Gastrocnemius medialis (tissue), 4 donors: Measurements from ENCODE around the gene LCN6. TPM values are rescaled to one million over a fixed set of nuclear protein-coding genes. Genes with fewer than 3 reads are reported as not detected.

Source experiments
- ATAC-seq, 2 donors: fragments of 150-250 bp; one replicate each; pipeline ENCODE4 v1.9.1; 2016
- DNase-seq, 2 donors: peaks; one replicate each; pipeline ENCODE4 v3.0.0-alpha.2; 2019
- H3K27ac ChIP-seq, 4 donors: fragments of 200-600 bp; sonication (generic); 1 replicate in 1 of 4; 2 replicates in 3 of 4; pipeline ENCODE4 v1.5.1; 2016 to 2018; ENCODE audit warnings: mild to moderate bottlenecking in 2 of 4, moderate library complexity in 1 of 4
- H3K27me3 ChIP-seq, 3 donors: fragments of 200-600 bp; sonication (generic) in 2 of 3; 1 replicate in 1 of 3; 2 replicates in 2 of 3; pipeline versions ENCODE4 v1.5.1 to v1.6.0; 2016 to 2019; ENCODE audit warnings: mild to moderate bottlenecking in 1 of 3, moderate library complexity in 1 of 3
- H3K36me3 ChIP-seq, 2 donors: fragments of 200-600 bp; sonication (generic) in 1 of 2; one replicate each; pipeline ENCODE4 v1.5.1; 2017 to 2018
- H3K4me1 ChIP-seq, 2 donors: fragments of 200-600 bp; sonication (generic) in 1 of 2; one replicate each; pipeline ENCODE4 v1.5.1; 2016 to 2017; ENCODE audit warnings: mild to moderate bottlenecking in 2 of 2
- H3K4me3 ChIP-seq, 4 donors: fragments of 200-600 bp; sonication (generic) in 3 of 4; 1 replicate in 1 of 4; 2 replicates in 3 of 4; pipeline ENCODE4 v1.5.1; 2016 to 2019; ENCODE audit warnings: mild to moderate bottlenecking in 2 of 4
- H3K9me3 ChIP-seq, 3 donors: fragments of 200-600 bp; sonication (generic) in 2 of 3; 1 replicate in 1 of 3; 2 replicates in 2 of 3; pipeline ENCODE4 v1.5.1; 2016 to 2019
- POLR2A ChIP-seq, 2 donors: fragments of 450-650 bp; IDR thresholded peaks; one replicate each; pipeline ENCODE4 v1.6.1; 2017; ENCODE audit warnings: antibody characterized with exemption in 2 of 2, mild to moderate bottlenecking in 2 of 2, moderate library complexity in 2 of 2
- in situ Hi-C, 4 donors: fragments of 200-750 bp; cut with MboI; loops; one replicate each; pipeline versions ENCODE4 v1.15.0 to v1.8.0; 2017; ENCODE audit warnings: low sequenced_read_pairs in 4 of 4
- intact Hi-C: fragments of 100-400 bp; cut with DNase I; formaldehyde crosslinking; loops from one replicate; pipeline ENCODE4 v1.15.1; 2023; ENCODE audit warnings: low total_unique reads
- total RNA-seq, 4 donors: library from RNA; depleted of rRNA; stranded (reverse); fragments of >200 nt; gene quantifications; one replicate each; pipeline versions ENCODE4 v1.1.0 to v1.2.3, GENCODE V29; 2016
- TF ChIP-seq, protein P1 (sequence below), 5 experiments: fragments of 450-650 bp in 3 of 5; fragments of 200-600 bp in 2 of 5; sonication (generic) in 2 of 5; IDR thresholded peaks in 4 of 5; conservative IDR thresholded peaks in 1 of 5; 1 replicate in 4 of 5; 2 replicates in 1 of 5; pipeline ENCODE4 v1.5.1; 2016 to 2019; ENCODE audit warnings: antibody characterized with exemption in 5 of 5, mild to moderate bottlenecking in 3 of 5, moderate library complexity in 3 of 5

LCN6 gene
- total RNA-seq, 4 donors from 2014 or later, result 2.1 to 11.7 (median 3.7) TPM

- no peak within 1 kb of the TSS for H3K27ac ChIP-seq
- ATAC-seq, result no peak
Measured at GRCh38 chr9:136764301-136764891, 16.1 kb upstream of the LCN6 start, which contains the start of gene LCN15. Gene LCN15, minus strand, starts transcription at chr9:136764518. Its CDS starts 30 bp downstream, at chr9:136764488.

GRCh38 chr9:136763649-136764035 is 15.3 kb upstream of the LCN6 start:
- DNase-seq (no peak), ATAC-seq (no peak)
- H3K36me3 ChIP-seq, result no peaks in the 10 kb centered on the region
- intact Hi-C loops (no loop called here), in situ Hi-C loops (no loop called here)
- no peak for TF ChIP-seq POLR2A (IDR thresholded peaks at IDR 0.05)
- TF ChIP-seq, protein P1, sequence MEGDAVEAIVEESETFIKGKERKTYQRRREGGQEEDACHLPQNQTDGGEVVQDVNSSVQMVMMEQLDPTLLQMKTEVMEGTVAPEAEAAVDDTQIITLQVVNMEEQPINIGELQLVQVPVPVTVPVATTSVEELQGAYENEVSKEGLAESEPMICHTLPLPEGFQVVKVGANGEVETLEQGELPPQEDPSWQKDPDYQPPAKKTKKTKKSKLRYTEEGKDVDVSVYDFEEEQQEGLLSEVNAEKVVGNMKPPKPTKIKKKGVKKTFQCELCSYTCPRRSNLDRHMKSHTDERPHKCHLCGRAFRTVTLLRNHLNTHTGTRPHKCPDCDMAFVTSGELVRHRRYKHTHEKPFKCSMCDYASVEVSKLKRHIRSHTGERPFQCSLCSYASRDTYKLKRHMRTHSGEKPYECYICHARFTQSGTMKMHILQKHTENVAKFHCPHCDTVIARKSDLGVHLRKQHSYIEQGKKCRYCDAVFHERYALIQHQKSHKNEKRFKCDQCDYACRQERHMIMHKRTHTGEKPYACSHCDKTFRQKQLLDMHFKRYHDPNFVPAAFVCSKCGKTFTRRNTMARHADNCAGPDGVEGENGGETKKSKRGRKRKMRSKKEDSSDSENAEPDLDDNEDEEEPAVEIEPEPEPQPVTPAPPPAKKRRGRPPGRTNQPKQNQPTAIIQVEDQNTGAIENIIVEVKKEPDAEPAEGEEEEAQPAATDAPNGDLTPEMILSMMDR (IDR thresholded peaks at IDR 0.05 in 4 of 5, conservative IDR thresholded peaks at IDR 0.05 in 1 of 5), result no peak
- peaks cover 0 to 4% of the 10 kb centered on the region in 2 donors for H3K4me1 ChIP-seq
- peaks cover 0 to 6% (median 0%) of the 10 kb centered on the region in 3 donors for H3K27me3 ChIP-seq
- no peaks in the 10 kb centered on the region for H3K9me3 ChIP-seq
- no peak overlapping the region for H3K4me3 ChIP-seq
- no peak overlapping the region for H3K27ac ChIP-seq

More at GRCh38 chr9:136764301-136764891, 16.1 kb upstream of the LCN6 start, which contains the start of gene LCN15:
- Histone ChIP-seq H3K9me3 (no peaks in the 10 kb centered on the region), H3K4me3 (no peak within 1 kb of the TSS), H3K27me3 (peaks cover 0 to 6% (median 0%) of the 10 kb centered on the region in 3 donors), H3K4me1 (peaks cover 0 to 4% of the 10 kb centered on the region in 2 donors), H3K36me3 (no peaks in the 10 kb centered on the region)
- DNase-seq, result no peak
- in situ Hi-C loops, result no loop called here
- TF ChIP-seq, protein P1 (IDR thresholded peaks at IDR 0.05 in 4 of 5, conservative IDR thresholded peaks at IDR 0.05 in 1 of 5), result no peak
- no peak for TF ChIP-seq POLR2A (IDR thresholded peaks at IDR 0.05)
- intact Hi-C loops, result no loop called here

- intact Hi-C loops, result no loop called here
- DNase-seq (no peak), ATAC-seq (no peak)
- Histone ChIP-seq H3K9me3 (no peaks in the 10 kb centered on the region), H3K36me3 (no peaks in the 10 kb centered on the region), H3K27me3 (peaks cover 0 to 5% (median 0%) of the 10 kb centered on the region in 3 donors), H3K27ac (no peak overlapping the region), H3K4me1 (peaks cover 2 to 6% of the 10 kb centered on the region in 2 donors), H3K4me3 (no peak overlapping the region)
- in situ Hi-C loops, result no loop called here
- TF ChIP-seq, protein P1 (IDR thresholded peaks at IDR 0.05 in 4 of 5, conservative IDR thresholded peaks at IDR 0.05 in 1 of 5), result no peak
- TF ChIP-seq POLR2A (IDR thresholded peaks at IDR 0.05), result no peak
Measured at GRCh38 chr9:136762915-136763648, 14.8 kb upstream of the LCN6 start.

DNA sequence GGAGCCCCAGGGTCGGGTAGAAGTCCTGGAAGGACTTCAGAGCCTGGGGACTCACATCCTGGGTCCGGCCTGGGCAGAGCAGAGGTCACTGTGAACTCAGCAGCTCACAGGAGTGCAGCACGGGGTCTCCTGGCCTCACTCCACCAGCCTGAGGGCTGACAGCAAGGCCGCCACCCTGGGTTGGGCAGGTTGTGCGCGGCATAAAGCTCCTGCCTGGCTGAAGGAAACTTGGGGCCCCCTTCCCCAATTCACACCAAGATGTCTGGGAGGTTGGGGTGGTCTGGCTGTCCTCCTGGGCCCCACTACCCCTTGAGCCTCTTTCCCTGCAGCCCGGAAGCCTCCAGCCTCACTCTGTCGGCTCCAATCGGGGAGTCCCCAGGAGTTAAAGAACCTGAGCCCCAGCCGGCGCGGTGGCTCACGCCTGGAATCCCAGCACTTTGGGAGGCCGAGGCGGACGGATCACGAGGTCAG is 13.9 kb upstream of the LCN6 start:
- H3K36me3 ChIP-seq, result no peaks in the 10 kb centered on the region
- DNase-seq, result no peak
- no peak overlapping the region for H3K27ac ChIP-seq
- H3K4me1 ChIP-seq, result peaks cover 11% of the 10 kb centered on the region in 2 donors
- no peak overlapping the region for H3K4me3 ChIP-seq
- no peaks in the 10 kb centered on the region for H3K9me3 ChIP-seq
- no peak for ATAC-seq
- in situ Hi-C loops, result no loop called here
- no peaks in the 10 kb centered on the region for H3K27me3 ChIP-seq
- TF ChIP-seq, protein P1 (IDR thresholded peaks at IDR 0.05 in 4 of 5, conservative IDR thresholded peaks at IDR 0.05 in 1 of 5), result no peak
- no peak for TF ChIP-seq POLR2A (IDR thresholded peaks at IDR 0.05)
- intact Hi-C loops, result no loop called here
